ENCODE results near the gene CRELD1. TPM values are rescaled to one million over a fixed set of nuclear protein-coding genes. Genes with fewer than 3 reads are reported as not detected.

CRELD1 gene
- total and polyA plus RNA-seq, 9 of the 15 experiments (the other 6 are each of a cell fraction or from before 2014, with no cell fraction given) = 3.3 to 25.8 (median 16.5) TPM

DNA sequence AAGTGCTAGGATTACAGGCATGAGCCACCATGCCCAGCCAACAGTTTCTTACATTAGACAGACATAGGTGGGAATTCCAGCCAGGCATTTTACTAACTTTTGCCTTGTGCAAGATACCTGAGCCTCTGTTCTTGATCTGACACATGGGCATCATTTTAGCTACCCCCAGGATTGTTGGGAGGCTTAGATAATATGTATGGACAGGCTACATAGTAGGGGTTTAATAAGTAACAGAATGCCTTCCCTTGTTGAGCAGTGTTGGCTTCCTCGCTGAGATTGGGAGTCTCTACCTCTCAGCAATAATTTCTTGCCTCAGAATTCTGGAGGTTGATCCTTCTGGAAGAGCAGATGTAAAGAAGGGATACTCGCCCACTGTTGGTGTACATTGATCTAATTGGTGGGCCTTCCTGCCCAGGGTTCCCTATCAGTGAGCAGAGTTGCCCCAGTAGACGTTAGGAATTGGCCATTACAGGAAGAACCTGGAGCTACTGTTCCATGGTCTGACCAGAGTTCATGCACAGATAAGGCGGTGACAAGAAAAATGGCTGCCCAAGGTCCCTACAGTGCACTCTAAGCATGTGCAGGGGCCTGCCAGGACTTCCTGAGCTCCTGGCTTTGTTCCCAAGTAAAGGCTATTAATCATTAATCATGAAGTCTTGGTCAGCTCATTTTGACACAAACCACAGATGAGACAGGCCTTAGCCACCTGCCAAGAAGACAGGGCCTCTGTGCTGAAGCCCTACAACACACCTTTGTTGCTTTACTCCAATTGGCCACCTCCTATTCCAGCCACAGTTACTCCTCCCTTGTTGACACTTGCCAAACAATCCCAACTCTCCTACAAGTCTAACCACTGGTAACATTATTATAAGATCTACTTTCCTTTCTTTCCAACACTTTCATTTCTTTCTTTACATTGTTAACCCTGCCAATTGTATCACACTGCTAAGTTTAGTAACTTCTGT is 35.9 kb upstream of the CRELD1 start (continued):
- TF ChIP-seq ZKSCAN8 (CRISPR knock-in tag; IDR thresholded peaks at IDR 0.05) = 0 out of 2 replicates have a peak, but pooled peaks have one; percentile 62
- no peak for TF ChIP-seq PURB (CRISPR knock-in tag; IDR thresholded peaks at IDR 0.05; ENCODE audit: low read depth)
- 0 out of 4 replicates have a peak, but pooled peaks of 1 of the 2 experiments have one; percentile 60 for TF ChIP-seq SRF (CRISPR knock-in tag; IDR thresholded peaks at IDR 0.05)
- peak in 1 of 2 experiments; percentile 52; a peak in 1 of 4 replicates for TF ChIP-seq RCOR1 (IDR thresholded peaks at IDR 0.05; ENCODE audit: borderline replicate concordance in 1 of 2, low read depth in 2 of 2, low read length in 2 of 2)
- TF ChIP-seq NR2C2 (CRISPR knock-in tag; IDR thresholded peaks at IDR 0.05) = no peak
- TF ChIP-seq NR2C2 (tag; IDR thresholded peaks at IDR 0.05) = peak; percentile 89
- TF ChIP-seq RFX5 (IDR thresholded peaks at IDR 0.05; ENCODE audit: low read depth, low read length) = no peak
- TF ChIP-seq ZKSCAN3 (CRISPR knock-in tag; IDR thresholded peaks at IDR 0.05) = no peak
- TF ChIP-seq, protein P1, sequence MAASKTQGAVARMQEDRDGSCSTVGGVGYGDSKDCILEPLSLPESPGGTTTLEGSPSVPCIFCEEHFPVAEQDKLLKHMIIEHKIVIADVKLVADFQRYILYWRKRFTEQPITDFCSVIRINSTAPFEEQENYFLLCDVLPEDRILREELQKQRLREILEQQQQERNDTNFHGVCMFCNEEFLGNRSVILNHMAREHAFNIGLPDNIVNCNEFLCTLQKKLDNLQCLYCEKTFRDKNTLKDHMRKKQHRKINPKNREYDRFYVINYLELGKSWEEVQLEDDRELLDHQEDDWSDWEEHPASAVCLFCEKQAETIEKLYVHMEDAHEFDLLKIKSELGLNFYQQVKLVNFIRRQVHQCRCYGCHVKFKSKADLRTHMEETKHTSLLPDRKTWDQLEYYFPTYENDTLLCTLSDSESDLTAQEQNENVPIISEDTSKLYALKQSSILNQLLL (CRISPR knock-in tag; IDR thresholded peaks at IDR 0.05; ENCODE audit: borderline replicate concordance) = no peak
- no peak for TF ChIP-seq CAMTA2 (CRISPR knock-in tag; conservative IDR thresholded peaks at IDR 0.05)
- TF ChIP-seq, protein P2, sequence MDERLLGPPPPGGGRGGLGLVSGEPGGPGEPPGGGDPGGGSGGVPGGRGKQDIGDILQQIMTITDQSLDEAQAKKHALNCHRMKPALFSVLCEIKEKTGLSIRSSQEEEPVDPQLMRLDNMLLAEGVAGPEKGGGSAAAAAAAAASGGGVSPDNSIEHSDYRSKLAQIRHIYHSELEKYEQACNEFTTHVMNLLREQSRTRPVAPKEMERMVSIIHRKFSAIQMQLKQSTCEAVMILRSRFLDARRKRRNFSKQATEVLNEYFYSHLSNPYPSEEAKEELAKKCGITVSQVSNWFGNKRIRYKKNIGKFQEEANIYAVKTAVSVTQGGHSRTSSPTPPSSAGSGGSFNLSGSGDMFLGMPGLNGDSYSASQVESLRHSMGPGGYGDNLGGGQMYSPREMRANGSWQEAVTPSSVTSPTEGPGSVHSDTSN (CRISPR knock-in tag; IDR thresholded peaks at IDR 0.05; ENCODE audit: low read depth) = peak; percentile 63
- TF ChIP-seq, protein P2 (tag; conservative IDR thresholded peaks at IDR 0.05; ENCODE audit: low read depth) = peak; percentile 99
- TF ChIP-seq, protein P3, sequence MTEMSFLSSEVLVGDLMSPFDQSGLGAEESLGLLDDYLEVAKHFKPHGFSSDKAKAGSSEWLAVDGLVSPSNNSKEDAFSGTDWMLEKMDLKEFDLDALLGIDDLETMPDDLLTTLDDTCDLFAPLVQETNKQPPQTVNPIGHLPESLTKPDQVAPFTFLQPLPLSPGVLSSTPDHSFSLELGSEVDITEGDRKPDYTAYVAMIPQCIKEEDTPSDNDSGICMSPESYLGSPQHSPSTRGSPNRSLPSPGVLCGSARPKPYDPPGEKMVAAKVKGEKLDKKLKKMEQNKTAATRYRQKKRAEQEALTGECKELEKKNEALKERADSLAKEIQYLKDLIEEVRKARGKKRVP (CRISPR knock-in tag; IDR thresholded peaks at IDR 0.05) = peak; percentile 40; the same call in 1 of the 2 replicates
- TF ChIP-seq, protein P4, sequence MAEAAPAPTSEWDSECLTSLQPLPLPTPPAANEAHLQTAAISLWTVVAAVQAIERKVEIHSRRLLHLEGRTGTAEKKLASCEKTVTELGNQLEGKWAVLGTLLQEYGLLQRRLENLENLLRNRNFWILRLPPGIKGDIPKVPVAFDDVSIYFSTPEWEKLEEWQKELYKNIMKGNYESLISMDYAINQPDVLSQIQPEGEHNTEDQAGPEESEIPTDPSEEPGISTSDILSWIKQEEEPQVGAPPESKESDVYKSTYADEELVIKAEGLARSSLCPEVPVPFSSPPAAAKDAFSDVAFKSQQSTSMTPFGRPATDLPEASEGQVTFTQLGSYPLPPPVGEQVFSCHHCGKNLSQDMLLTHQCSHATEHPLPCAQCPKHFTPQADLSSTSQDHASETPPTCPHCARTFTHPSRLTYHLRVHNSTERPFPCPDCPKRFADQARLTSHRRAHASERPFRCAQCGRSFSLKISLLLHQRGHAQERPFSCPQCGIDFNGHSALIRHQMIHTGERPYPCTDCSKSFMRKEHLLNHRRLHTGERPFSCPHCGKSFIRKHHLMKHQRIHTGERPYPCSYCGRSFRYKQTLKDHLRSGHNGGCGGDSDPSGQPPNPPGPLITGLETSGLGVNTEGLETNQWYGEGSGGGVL (CRISPR knock-in tag; IDR thresholded peaks at IDR 0.05) = no peak
- no peak for TF ChIP-seq RBM14 (IDR thresholded peaks at IDR 0.05; ENCODE audit: borderline replicate concordance, insufficient read depth, low read depth, low read length)
- no peak for TF ChIP-seq HNRNPUL1 (IDR thresholded peaks at IDR 0.05; ENCODE audit: low read length)
- TF ChIP-seq, protein P5, sequence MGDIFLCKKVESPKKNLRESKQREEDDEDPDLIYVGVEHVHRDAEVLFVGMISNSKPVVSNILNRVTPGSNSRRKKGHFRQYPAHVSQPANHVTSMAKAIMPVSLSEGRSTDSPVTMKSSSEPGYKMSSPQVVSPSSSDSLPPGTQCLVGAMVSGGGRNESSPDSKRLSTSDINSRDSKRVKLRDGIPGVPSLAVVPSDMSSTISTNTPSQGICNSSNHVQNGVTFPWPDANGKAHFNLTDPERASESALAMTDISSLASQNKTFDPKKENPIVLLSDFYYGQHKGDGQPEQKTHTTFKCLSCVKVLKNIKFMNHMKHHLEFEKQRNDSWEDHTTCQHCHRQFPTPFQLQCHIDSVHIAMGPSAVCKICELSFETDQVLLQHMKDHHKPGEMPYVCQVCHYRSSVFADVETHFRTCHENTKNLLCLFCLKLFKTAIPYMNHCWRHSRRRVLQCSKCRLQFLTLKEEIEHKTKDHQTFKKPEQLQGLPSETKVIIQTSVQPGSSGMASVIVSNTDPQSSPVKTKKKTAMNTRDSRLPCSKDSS (IDR thresholded peaks at IDR 0.05; ENCODE audit: low read depth, partially characterized antibody) = no peak
